Spinal cord (tissue), 10 donors: ENCODE measurements around the gene BRCA1. TPM values are rescaled to one million over a fixed set of nuclear protein-coding genes. Genes with fewer than 3 reads are reported as not detected.
"Not testable (repeated sequence)": the region's sequence is repeated elsewhere in the genome, so short reads cannot be mapped to it uniquely, and the experiment has no call there.

Experiments
- DNase-seq, 6 donors: peaks; one replicate each; pipeline versions ENCODE4 v3.0.0 to v3.0.0-alpha.2; 2013 to 2015; ENCODE audit warnings: low spot score in 6 of 6, low read depth in 4 of 6
- H3K27ac ChIP-seq: one replicate; pipeline ENCODE4 v1.5.1; 2013; ENCODE audit warnings: low read depth, low read length, control low read depth
- H3K27me3 ChIP-seq: one replicate; pipeline ENCODE4 v1.6.1; 2013; ENCODE audit warnings: low read length; ENCODE audit not compliant: control insufficient read depth, insufficient read depth
- H3K36me3 ChIP-seq: one replicate; pipeline ENCODE4 v1.6.1; 2013; ENCODE audit warnings: low read length; ENCODE audit not compliant: control insufficient read depth, insufficient read depth
- H3K4me1 ChIP-seq: one replicate; pipeline ENCODE4 v1.6.1; 2013; ENCODE audit warnings: low read length; ENCODE audit not compliant: control insufficient read depth, insufficient read depth
- H3K4me3 ChIP-seq: one replicate; pipeline ENCODE4 v1.5.1; 2013; ENCODE audit warnings: low read depth, low read length, control low read depth
- H3K9me3 ChIP-seq: one replicate; pipeline ENCODE4 v1.6.1; 2013; ENCODE audit warnings: low read length; ENCODE audit not compliant: control insufficient read depth, insufficient read depth
- WGBS: methylation state at CpG from one replicate; pipeline ENCODE4 v1.1.5; 2013; ENCODE audit warnings: missing lambda C conversion rate; ENCODE audit not compliant: insufficient coverage; 5-methylcytosine and 5-hydroxymethylcytosine counted together
- polyA plus RNA-seq, 2 donors: library from polyadenylated mRNA; unstranded; fragments of 120-200 nt; gene quantifications; one replicate each; pipeline ENCODE4 v1.2.1, GENCODE V29; 2013; ENCODE audit not compliant: insufficient read length in 2 of 2
- total RNA-seq, 2 donors: library from RNA; depleted of rRNA in 1 of 2; stranded (reverse); fragments of 120-200 nt in 1 of 2; fragments of >200 nt in 1 of 2; gene quantifications; one replicate each; pipeline versions ENCODE4 v1.2.3 to v1.2.4, GENCODE V29; 2013 to 2014
- donor health status: healthy.

BRCA1 gene
- total and polyA plus RNA-seq, 4 donors: 8.5 to 16.2 (median 10.4) TPM

- 100% methylated on average over 2 of the region's 4 CpGs for WGBS
- no peak overlapping the region for H3K4me3 ChIP-seq
- H3K36me3 ChIP-seq: no peaks in the 10 kb centered on the region
- no peaks in the 10 kb centered on the region for H3K9me3 ChIP-seq
- H3K27ac ChIP-seq: no peak overlapping the region
- no peak for DNase-seq
- no peaks in the 10 kb centered on the region for H3K4me1 ChIP-seq
- no peaks in the 10 kb centered on the region for H3K27me3 ChIP-seq
These were observed 50.3 kb downstream of the BRCA1 start for GRCh38 chr17:43074869-43075268.

GRCh38 chr17:43070872-43071271, 54.3 kb downstream of the BRCA1 start:
- Histone ChIP-seq H3K9me3 (no peaks in the 10 kb centered on the region), H3K27ac (no peak overlapping the region), H3K27me3 (no peaks in the 10 kb centered on the region), H3K4me1 (no peaks in the 10 kb centered on the region), H3K4me3 (no peak overlapping the region), H3K36me3 (no peaks in the 10 kb centered on the region)
- no peak for DNase-seq
- 67% methylated on average over 1 of the region's 1 CpG for WGBS

- DNase-seq: no peak
- Histone ChIP-seq H3K27ac (no peak overlapping the region), H3K4me1 (no peaks in the 10 kb centered on the region), H3K9me3 (no peaks in the 10 kb centered on the region), H3K36me3 (no peaks in the 10 kb centered on the region), H3K27me3 (no peaks in the 10 kb centered on the region), H3K4me3 (no peak overlapping the region)
- WGBS: no CpG with 5 or more reads among the region's 1 CpG
These were observed 54.9 kb downstream of the BRCA1 start for GRCh38 chr17:43070257-43070656.

- 45% methylated on average over 3 of the region's 3 CpGs for WGBS
- H3K36me3 ChIP-seq: no peaks in the 10 kb centered on the region
- no peaks in the 10 kb centered on the region for H3K9me3 ChIP-seq
- no peaks in the 10 kb centered on the region for H3K27me3 ChIP-seq
- H3K4me3 ChIP-seq: no peak overlapping the region
- H3K27ac ChIP-seq: no peak overlapping the region
- no peaks in the 10 kb centered on the region for H3K4me1 ChIP-seq
- DNase-seq: no peak
These were observed 55.7 kb downstream of the BRCA1 start for GRCh38 chr17:43069368-43069898.

GRCh38 chr17:43068570-43069367, 56.4 kb downstream of the BRCA1 start:
- no peaks in the 10 kb centered on the region for H3K27me3 ChIP-seq
- peak in 1 of 6 donors; percentile 51 for DNase-seq
- H3K4me3 ChIP-seq: no peak overlapping the region
- H3K27ac ChIP-seq: no peak overlapping the region
- no peaks in the 10 kb centered on the region for H3K36me3 ChIP-seq
- WGBS: 86% methylated on average over 3 of the region's 6 CpGs
- no peaks in the 10 kb centered on the region for H3K4me1 ChIP-seq
- H3K9me3 ChIP-seq: no peaks in the 10 kb centered on the region

- no peaks in the 10 kb centered on the region for H3K36me3 ChIP-seq
- peak in 1 of 6 donors; percentile 18 for DNase-seq
- H3K9me3 ChIP-seq: no peaks in the 10 kb centered on the region
- no peak overlapping the region for H3K4me3 ChIP-seq
- WGBS: 91% methylated on average over 4 of the region's 10 CpGs
- no peaks in the 10 kb centered on the region for H3K27me3 ChIP-seq
- no peak overlapping the region for H3K27ac ChIP-seq
- no peaks in the 10 kb centered on the region for H3K4me1 ChIP-seq
These were observed 62.1 kb downstream of the BRCA1 start for GRCh38 chr17:43062984-43063638.

GRCh38 chr17:43056051-43056450, 69.1 kb downstream of the BRCA1 start:
- Histone ChIP-seq H3K4me3 (no peak overlapping the region), H3K4me1 (no peaks in the 10 kb centered on the region), H3K27ac (no peak overlapping the region), H3K27me3 (no peaks in the 10 kb centered on the region), H3K9me3 (no peaks in the 10 kb centered on the region), H3K36me3 (peaks cover 3% of the 10 kb centered on the region)
- no CpG with 5 or more reads among the region's 7 CpGs for WGBS
- no peak for DNase-seq

- not testable (repeated sequence) for H3K27me3 ChIP-seq, DNase-seq, H3K9me3 ChIP-seq, H3K4me3 ChIP-seq, H3K36me3 ChIP-seq, H3K4me1 ChIP-seq, H3K27ac ChIP-seq
- WGBS: 100% methylated on average over 4 of the region's 7 CpGs
These were observed 72.2 kb downstream of the BRCA1 start for GRCh38 chr17:43053008-43053407.

GRCh38 chr17:43051969-43052368, 73.2 kb downstream of the BRCA1 start:
- WGBS: 100% methylated on average over 1 of the region's 1 CpG
- no peak overlapping the region for H3K4me3 ChIP-seq
- no peaks in the 10 kb centered on the region for H3K27me3 ChIP-seq
- H3K9me3 ChIP-seq: no peaks in the 10 kb centered on the region
- H3K27ac ChIP-seq: no peak overlapping the region
- H3K4me1 ChIP-seq: no peaks in the 10 kb centered on the region
- H3K36me3 ChIP-seq: peaks cover 3% of the 10 kb centered on the region
- DNase-seq: no peak

- no peaks in the 10 kb centered on the region for H3K9me3 ChIP-seq
- H3K4me3 ChIP-seq: no peak overlapping the region
- H3K4me1 ChIP-seq: no peaks in the 10 kb centered on the region
- no peaks in the 10 kb centered on the region for H3K27me3 ChIP-seq
- no peak overlapping the region for H3K27ac ChIP-seq
- 100% methylated on average over 1 of the region's 4 CpGs for WGBS
- no peaks in the 10 kb centered on the region for H3K36me3 ChIP-seq
- no peak for DNase-seq
These were observed 81.1 kb downstream of the BRCA1 start for GRCh38 chr17:43044024-43044423.
